Measurements from ENCODE around the gene EGFR.

GRCh38 chr7:55171157-55171556, 152.3 kb downstream of the EGFR start:
- TF ChIP-seq CTCF (IDR thresholded peaks at IDR 0.05; ENCODE audit: insufficient read depth, low read length, poor library complexity, severe bottlenecking), result no peak
- no peak for TF ChIP-seq EZH2phosphoT487 (conservative IDR thresholded peaks at IDR 0.05; ENCODE audit: low read length)
